HEK293 (cell line): ENCODE data around the gene ZNF883.

ENCODE experiments used
- FEZF1 ChIP-seq: fragments of 450-650 bp; formaldehyde crosslinking; IDR thresholded peaks from 2 replicates; pipeline ENCODE4 v1.5.1; 2016; ENCODE audit warnings: missing biosample characterization, missing genetic modification characterization
- GLIS2 ChIP-seq: fragments of 450-650 bp; formaldehyde crosslinking; IDR thresholded peaks from 2 replicates; pipeline ENCODE4 v1.5.1; 2016; ENCODE audit warnings: missing biosample characterization, missing genetic modification characterization
- HOXD13 ChIP-seq: sonication (generic); formaldehyde crosslinking; IDR thresholded peaks from 2 replicates; pipeline ENCODE4 v1.8.0; 2022; ENCODE audit warnings: missing genetic modification reagents, borderline replicate concordance
- KLF1 ChIP-seq: fragments of 450-650 bp; formaldehyde crosslinking; IDR thresholded peaks from 2 replicates; pipeline ENCODE4 v1.5.1; 2016; ENCODE audit warnings: missing biosample characterization, missing genetic modification characterization
- KLF10 ChIP-seq: fragments of 450-650 bp; IDR thresholded peaks from 2 replicates; pipeline ENCODE4 v1.5.1; 2018; ENCODE audit warnings: missing biosample characterization, mild to moderate bottlenecking, missing genetic modification characterization
- KLF16 ChIP-seq: fragments of 450-650 bp; formaldehyde crosslinking; IDR thresholded peaks from 2 replicates; pipeline ENCODE4 v1.5.1; 2017; ENCODE audit warnings: missing biosample characterization, missing genetic modification characterization
- KLF9 ChIP-seq: fragments of 450-650 bp; formaldehyde crosslinking; IDR thresholded peaks from 2 replicates; pipeline ENCODE4 v1.5.1; 2016; ENCODE audit warnings: missing biosample characterization, missing genetic modification characterization, low read depth
- OVOL3 ChIP-seq: fragments of 450-650 bp; formaldehyde crosslinking; IDR thresholded peaks from 2 replicates; pipeline ENCODE4 v1.5.1; 2016; ENCODE audit warnings: missing biosample characterization, missing genetic modification characterization
- PRDM4 ChIP-seq: fragments of 450-650 bp; formaldehyde crosslinking; IDR thresholded peaks from 2 replicates; pipeline ENCODE4 v1.5.1; 2017; ENCODE audit warnings: missing biosample characterization, missing genetic modification characterization
- RBAK ChIP-seq: fragments of 450-650 bp; formaldehyde crosslinking; IDR thresholded peaks from 2 replicates; pipeline ENCODE4 v1.5.1; 2016; ENCODE audit warnings: missing biosample characterization, missing genetic modification characterization
- SP2 ChIP-seq: fragments of 450-650 bp; formaldehyde crosslinking; IDR thresholded peaks from 2 replicates; pipeline ENCODE4 v1.5.1; 2016; ENCODE audit warnings: missing biosample characterization, missing genetic modification characterization
- TCF7L2 ChIP-seq: IDR thresholded peaks from 2 replicates; pipeline ENCODE4 v1.6.1; 2011; ENCODE audit warnings: low read depth, mild to moderate bottlenecking, inconsistent platforms, low read length, moderate library complexity, borderline replicate concordance
- ZBTB1 ChIP-seq: fragments of 450-650 bp; formaldehyde crosslinking; IDR thresholded peaks from 2 replicates; pipeline ENCODE4 v1.5.1; 2016; ENCODE audit warnings: missing biosample characterization, missing genetic modification characterization
- ZBTB48 ChIP-seq: fragments of 450-650 bp; formaldehyde crosslinking; IDR thresholded peaks from 2 replicates; pipeline ENCODE4 v1.5.1; 2016; ENCODE audit warnings: missing biosample characterization, missing genetic modification characterization
- ZIC2 ChIP-seq: fragments of 450-650 bp; formaldehyde crosslinking; IDR thresholded peaks from 2 replicates; pipeline ENCODE4 v1.5.1; 2016; ENCODE audit warnings: missing biosample characterization, missing genetic modification characterization
- ZNF132 ChIP-seq: fragments of 450-650 bp; formaldehyde crosslinking; IDR thresholded peaks from 2 replicates; pipeline ENCODE4 v1.5.1; 2017; ENCODE audit warnings: missing biosample characterization, missing genetic modification characterization, borderline replicate concordance
- ZNF157 ChIP-seq: fragments of 450-650 bp; formaldehyde crosslinking; IDR thresholded peaks from 2 replicates; pipeline ENCODE4 v1.5.1; 2016; ENCODE audit warnings: missing biosample characterization, missing genetic modification characterization
- ZNF16 ChIP-seq: fragments of 450-650 bp; formaldehyde crosslinking; IDR thresholded peaks from 2 replicates; pipeline ENCODE4 v1.5.1; 2016; ENCODE audit warnings: low read depth, missing biosample characterization, missing genetic modification characterization
- ZNF184 ChIP-seq: fragments of 450-650 bp; IDR thresholded peaks from 2 replicates; pipeline ENCODE4 v1.5.1; 2018; ENCODE audit warnings: missing biosample characterization, mild to moderate bottlenecking, missing genetic modification characterization
- ZNF19 ChIP-seq: fragments of 450-650 bp; formaldehyde crosslinking; IDR thresholded peaks from 2 replicates; pipeline ENCODE4; 2016; ENCODE audit warnings: missing biosample characterization, missing genetic modification characterization, low read depth
- ZNF211 ChIP-seq: fragments of 450-650 bp; formaldehyde crosslinking; IDR thresholded peaks from 2 replicates; pipeline ENCODE4 v1.5.1; 2016; ENCODE audit warnings: low read depth, missing biosample characterization, missing genetic modification characterization
- ZNF214 ChIP-seq: fragments of 450-650 bp; formaldehyde crosslinking; IDR thresholded peaks from 2 replicates; pipeline ENCODE4 v1.5.1; 2017; ENCODE audit warnings: missing biosample characterization, mild to moderate bottlenecking, missing genetic modification characterization, borderline replicate concordance
- ZNF223 ChIP-seq: fragments of 450-650 bp; formaldehyde crosslinking; IDR thresholded peaks from 2 replicates; pipeline ENCODE4 v1.5.1; 2016; ENCODE audit warnings: missing biosample characterization, missing genetic modification characterization
- ZNF23 ChIP-seq: fragments of 450-650 bp; formaldehyde crosslinking; IDR thresholded peaks from 2 replicates; pipeline ENCODE4 v1.5.1; 2016; ENCODE audit warnings: missing biosample characterization, missing genetic modification characterization, borderline replicate concordance
- ZNF404 ChIP-seq: fragments of 450-650 bp; formaldehyde crosslinking; IDR thresholded peaks from 2 replicates; pipeline ENCODE4 v1.5.1; 2017; ENCODE audit warnings: missing biosample characterization, missing genetic modification characterization
- ZNF423 ChIP-seq: fragments of 450-650 bp; formaldehyde crosslinking; IDR thresholded peaks from 2 replicates; pipeline ENCODE4 v1.5.1; 2016; ENCODE audit warnings: missing biosample characterization, missing genetic modification characterization
- ZNF521 ChIP-seq: fragments of 450-650 bp; formaldehyde crosslinking; IDR thresholded peaks from 2 replicates; pipeline ENCODE4 v1.5.1; 2017; ENCODE audit warnings: missing biosample characterization, mild to moderate bottlenecking, missing genetic modification characterization
- ZNF555 ChIP-seq: fragments of 450-650 bp; formaldehyde crosslinking; conservative IDR thresholded peaks from 2 replicates; pipeline ENCODE4 v1.5.1; 2017; ENCODE audit warnings: missing biosample characterization, mild to moderate bottlenecking, missing genetic modification characterization, inconsistent platforms
- ZNF558 ChIP-seq: fragments of 450-650 bp; formaldehyde crosslinking; IDR thresholded peaks from 2 replicates; pipeline ENCODE4 v1.5.1; 2016; ENCODE audit warnings: missing biosample characterization, missing genetic modification characterization
- ZNF610 ChIP-seq: fragments of 450-650 bp; formaldehyde crosslinking; IDR thresholded peaks from 2 replicates; pipeline ENCODE4 v1.5.1; 2016; ENCODE audit warnings: missing biosample characterization, missing genetic modification characterization, borderline replicate concordance
- ZNF629 ChIP-seq: fragments of 450-650 bp; formaldehyde crosslinking; IDR thresholded peaks from 2 replicates; pipeline ENCODE4 v1.5.1; 2017; ENCODE audit warnings: missing biosample characterization, missing genetic modification characterization
- ZNF701 ChIP-seq: fragments of 450-650 bp; formaldehyde crosslinking; IDR thresholded peaks from 2 replicates; pipeline ENCODE4 v1.5.1; 2016; ENCODE audit warnings: missing biosample characterization, missing genetic modification characterization
- ZNF76 ChIP-seq: fragments of 450-650 bp; formaldehyde crosslinking; IDR thresholded peaks from 2 replicates; pipeline ENCODE4; 2016; ENCODE audit warnings: low read depth, missing biosample characterization, missing genetic modification characterization, borderline replicate concordance
- ZNF768 ChIP-seq: fragments of 450-650 bp; formaldehyde crosslinking; IDR thresholded peaks from 2 replicates; pipeline ENCODE4 v1.5.1; 2018; ENCODE audit warnings: missing biosample characterization, mild to moderate bottlenecking, missing genetic modification characterization
- ZNF777 ChIP-seq: fragments of 450-650 bp; formaldehyde crosslinking; IDR thresholded peaks from 2 replicates; pipeline ENCODE4 v1.5.1; 2017; ENCODE audit warnings: missing biosample characterization, missing genetic modification characterization, borderline replicate concordance
- ZNF785 ChIP-seq: fragments of 450-650 bp; formaldehyde crosslinking; IDR thresholded peaks from 2 replicates; pipeline ENCODE4 v1.5.1; 2016; ENCODE audit warnings: missing biosample characterization, missing genetic modification characterization
- ZNF830 ChIP-seq: fragments of 450-650 bp; IDR thresholded peaks from 2 replicates; pipeline ENCODE4 v1.5.0; 2018; ENCODE audit warnings: missing biosample characterization, missing genetic modification characterization, low read depth, mild to moderate bottlenecking, moderate library complexity
- TF ChIP-seq, protein P1 (sequence below): fragments of 450-650 bp; formaldehyde crosslinking; IDR thresholded peaks from 2 replicates; pipeline ENCODE4 v1.5.1; 2016; ENCODE audit warnings: missing biosample characterization, missing genetic modification characterization
- TF ChIP-seq, protein P2 (sequence below): fragments of 450-650 bp; formaldehyde crosslinking; IDR thresholded peaks from 2 replicates; pipeline ENCODE4 v1.5.1; 2016; ENCODE audit warnings: missing biosample characterization, missing genetic modification characterization

The ZNF883 gene

GRCh38 chr9:113056191-113057106, 44.5 kb upstream of the ZNF883 start, which contains the start of gene ZFP37 (continued):
- no peak for TF ChIP-seq ZNF521 (tag by site-specific recombination)
- TF ChIP-seq ZIC2: 0 out of 2 replicates have a peak, but pooled peaks have one; percentile 23
- no peak for TF ChIP-seq ZNF830 (tag by site-specific recombination)
- TF ChIP-seq KLF16: no peak
- TF ChIP-seq, protein P1, sequence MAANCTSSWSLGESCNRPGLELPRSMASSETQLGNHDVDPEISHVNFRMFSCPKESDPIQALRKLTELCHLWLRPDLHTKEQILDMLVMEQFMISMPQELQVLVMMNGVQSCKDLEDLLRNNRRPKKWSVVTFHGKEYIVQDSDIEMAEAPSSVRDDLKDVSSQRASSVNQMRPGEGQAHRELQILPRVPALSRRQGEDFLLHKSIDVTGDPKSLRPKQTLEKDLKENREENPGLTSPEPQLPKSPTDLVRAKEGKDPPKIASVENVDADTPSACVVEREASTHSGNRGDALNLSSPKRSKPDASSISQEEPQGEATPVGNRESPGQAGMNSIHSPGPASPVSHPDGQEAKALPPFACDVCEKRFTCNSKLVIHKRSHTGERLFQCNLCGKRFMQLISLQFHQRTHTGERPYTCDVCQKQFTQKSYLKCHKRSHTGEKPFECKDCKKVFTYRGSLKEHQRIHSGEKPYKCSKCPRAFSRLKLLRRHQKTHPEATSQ (tag by site-specific recombination): no peak
- TF ChIP-seq ZNF19 (tag by site-specific recombination): no peak
- TF ChIP-seq GLIS2: no peak
- no peak for TF ChIP-seq ZNF132
- no peak for TF ChIP-seq ZNF555 (tag by site-specific recombination)
- TF ChIP-seq ZNF777 (tag by site-specific recombination): no peak
- TF ChIP-seq ZNF701 (tag by site-specific recombination): no peak
- no peak for TF ChIP-seq RBAK (tag by site-specific recombination)
- TF ChIP-seq ZNF404 (tag by site-specific recombination): no peak
- no peak for TF ChIP-seq ZBTB48
- TF ChIP-seq ZNF610 (tag by site-specific recombination): peak; percentile 31; the same call in 1 of the 2 replicates
- 0 out of 2 replicates have a peak, but pooled peaks have one; percentile 19 for TF ChIP-seq PRDM4 (tag by site-specific recombination)
- TF ChIP-seq ZNF768 (tag by site-specific recombination): no peak
- TF ChIP-seq ZNF76: peak; percentile 89
- TF ChIP-seq KLF9 (tag by site-specific recombination): no peak; the same call in 1 of the 2 replicates
- TF ChIP-seq, protein P2, sequence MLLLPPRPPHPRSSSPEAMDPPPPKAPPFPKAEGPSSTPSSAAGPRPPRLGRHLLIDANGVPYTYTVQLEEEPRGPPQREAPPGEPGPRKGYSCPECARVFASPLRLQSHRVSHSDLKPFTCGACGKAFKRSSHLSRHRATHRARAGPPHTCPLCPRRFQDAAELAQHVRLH: no peak
- TF ChIP-seq ZNF558 (tag by site-specific recombination): no peak
- TF ChIP-seq OVOL3: no peak
- no peak for TF ChIP-seq ZNF16 (tag by site-specific recombination)
- TF ChIP-seq ZNF23 (tag by site-specific recombination): no peak
- no peak for TF ChIP-seq ZNF214 (tag by site-specific recombination)
- TF ChIP-seq ZNF423 (tag by site-specific recombination): no peak
- TF ChIP-seq FEZF1: no peak
- no peak for TF ChIP-seq ZNF211 (tag by site-specific recombination)
- no peak for TF ChIP-seq KLF10 (tag by site-specific recombination)
- no peak for TF ChIP-seq ZNF223
- TF ChIP-seq KLF1 (tag by site-specific recombination): no peak; the same call in 1 of the 2 replicates
- no peak; the same call in 1 of the 2 replicates for TF ChIP-seq ZNF184 (tag by site-specific recombination)
- TF ChIP-seq TCF7L2: peak; percentile 79
- no peak for TF ChIP-seq ZBTB1 (tag by site-specific recombination)
- peak; percentile 66 for TF ChIP-seq SP2 (tag by site-specific recombination)
- no peak for TF ChIP-seq ZNF785 (tag by site-specific recombination)
- peak; percentile 67 for TF ChIP-seq ZNF629
- no peak for TF ChIP-seq HOXD13 (CRISPR knock-in tag)
- TF ChIP-seq ZNF157 (tag by site-specific recombination): no peak; the same call in 1 of the 2 replicates
